NT2/D1 (cell line): Measurements from ENCODE around the gene GHRH.

ENCODE experiments used
- DNase-seq: peaks from one replicate; pipeline ENCODE4 v3.0.0-alpha.2; 2011; ENCODE audit warnings: low read depth, low spot score
- H3K27me3 ChIP-seq: 2 replicates; pipeline ENCODE4 v1.6.0; 2011; ENCODE audit warnings: mild to moderate bottlenecking; ENCODE audit not compliant: insufficient read length, insufficient read depth
- H3K36me3 ChIP-seq: 2 replicates; pipeline ENCODE4 v1.6.1; 2011; ENCODE audit warnings: mild to moderate bottlenecking, low read length, mixed read lengths; ENCODE audit not compliant: insufficient read depth, insufficient read length
- H3K4me1 ChIP-seq: 2 replicates; pipeline ENCODE4 v1.5.1; 2011; ENCODE audit not compliant: insufficient read depth, insufficient read length
- H3K4me3 ChIP-seq: 2 replicates; pipeline ENCODE4 v1.5.1; 2011; ENCODE audit warnings: low read depth; ENCODE audit not compliant: insufficient read length
- H3K9ac ChIP-seq: 2 replicates; pipeline ENCODE4 v1.6.0; 2011; ENCODE audit warnings: low read depth; ENCODE audit not compliant: insufficient read length
- H3K9me3 ChIP-seq: 2 replicates; pipeline ENCODE4 v1.5.1; 2011; ENCODE audit warnings: mild to moderate bottlenecking, low read length; ENCODE audit not compliant: insufficient read depth
- SUZ12 ChIP-seq: IDR thresholded peaks from 2 replicates; pipeline ENCODE4 v1.6.1; 2011; ENCODE audit not compliant: insufficient read length, insufficient read depth; ENCODE audit errors: extremely low read depth
- YY1 ChIP-seq: IDR thresholded peaks from 2 replicates; pipeline ENCODE4 v1.6.1; 2011; ENCODE audit not compliant: insufficient read length, insufficient read depth
- ZNF274 ChIP-seq: IDR thresholded peaks from 2 replicates; pipeline ENCODE4 v1.6.1; 2011; ENCODE audit warnings: mild to moderate bottlenecking, low read depth, low read length

GHRH gene

GRCh38 chr20:37247547-37247946 is 14.1 kb downstream of the GHRH start:
- H3K36me3 ChIP-seq = peaks cover 23% of the 10 kb centered on the region
- H3K9ac ChIP-seq = no peak overlapping the region
- no peak for TF ChIP-seq YY1
- no peak for TF ChIP-seq SUZ12
- TF ChIP-seq ZNF274 = no peak
- no peak overlapping the region for H3K4me3 ChIP-seq
- DNase-seq = no peak
- H3K9me3 ChIP-seq = no peaks in the 10 kb centered on the region
- peaks cover 9% of the 10 kb centered on the region for H3K4me1 ChIP-seq
- H3K27me3 ChIP-seq = no peaks in the 10 kb centered on the region

- Histone ChIP-seq H3K9ac (no peak overlapping the region), H3K27me3 (no peaks in the 10 kb centered on the region), H3K9me3 (no peaks in the 10 kb centered on the region), H3K4me1 (peaks cover 6% of the 10 kb centered on the region), H3K36me3 (peaks cover 32% of the 10 kb centered on the region), H3K4me3 (no peak overlapping the region)
- TF ChIP-seq ZNF274 (no peak), YY1 (no peak), SUZ12 (no peak)
- DNase-seq = no peak
Observed at GRCh38 chr20:37246736-37247135, 14.9 kb downstream of the GHRH start.

GRCh38 chr20:37245216-37246150 is 16.1 kb downstream of the GHRH start:
- DNase-seq = no peak
- Histone ChIP-seq H3K4me1 (peaks cover 3% of the 10 kb centered on the region), H3K9ac (no peak overlapping the region), H3K4me3 (no peak overlapping the region), H3K36me3 (peaks cover 44% of the 10 kb centered on the region), H3K27me3 (no peaks in the 10 kb centered on the region), H3K9me3 (no peaks in the 10 kb centered on the region)
- TF ChIP-seq SUZ12 (no peak), ZNF274 (no peak), YY1 (no peak)

- no peaks in the 10 kb centered on the region for H3K9me3 ChIP-seq
- no peak for DNase-seq
- peaks cover 3% of the 10 kb centered on the region for H3K4me1 ChIP-seq
- TF ChIP-seq YY1 (no peak), ZNF274 (no peak), SUZ12 (no peak)
- peaks cover 53% of the 10 kb centered on the region for H3K36me3 ChIP-seq
- H3K9ac ChIP-seq = no peak overlapping the region
- no peak overlapping the region for H3K4me3 ChIP-seq
- no peaks in the 10 kb centered on the region for H3K27me3 ChIP-seq
Observed at GRCh38 chr20:37244572-37244957, 17.0 kb downstream of the GHRH start.

GRCh38 chr20:37243937-37244571 is 17.6 kb downstream of the GHRH start:
- Histone ChIP-seq H3K9me3 (no peaks in the 10 kb centered on the region), H3K4me1 (peaks cover 3% of the 10 kb centered on the region), H3K36me3 (peaks cover 58% of the 10 kb centered on the region), H3K27me3 (no peaks in the 10 kb centered on the region), H3K4me3 (no peak overlapping the region), H3K9ac (no peak overlapping the region)
- TF ChIP-seq ZNF274 = no peak
- no peak for TF ChIP-seq YY1
- no peak for TF ChIP-seq SUZ12
- DNase-seq = no peak

- H3K9me3 ChIP-seq = no peaks in the 10 kb centered on the region
Observed at GRCh38 chr20:37243076-37243936, 18.3 kb downstream of the GHRH start.

More at GRCh38 chr20:37243076-37243936, 18.3 kb downstream of the GHRH start:
- peaks cover 3% of the 10 kb centered on the region for H3K4me1 ChIP-seq
- peaks cover 66% of the 10 kb centered on the region for H3K36me3 ChIP-seq
- no peaks in the 10 kb centered on the region for H3K27me3 ChIP-seq
- H3K9ac ChIP-seq = no peak overlapping the region
- TF ChIP-seq YY1 (no peak), SUZ12 (no peak), ZNF274 (no peak)
- no peak overlapping the region for H3K4me3 ChIP-seq
- no peak for DNase-seq
